Right atrium auricular region (tissue), 2 donors: ENCODE data around the gene GIPR. TPM values are rescaled to one million over a fixed set of nuclear protein-coding genes. Genes with fewer than 3 reads are reported as not detected.

Experiments used
- DNase-seq: peaks from one replicate; pipeline ENCODE4 v3.0.0-alpha.2; 2019; ENCODE audit warnings: low spot score
- H3K27ac ChIP-seq, 2 donors: fragments of 200-600 bp; sonication (generic); 1 replicate in 1 of 2; 2 replicates in 1 of 2; pipeline ENCODE4 v1.5.1; 2016 to 2019
- H3K27me3 ChIP-seq, 2 donors: fragments of 200-600 bp; sonication (generic); one replicate each; pipeline versions ENCODE4 v1.5.1 to v1.6.0; 2017 to 2019
- H3K36me3 ChIP-seq: fragments of 200-600 bp; sonication (generic); one replicate; pipeline ENCODE4 v1.5.1; 2016
- H3K4me1 ChIP-seq, 2 donors: fragments of 200-600 bp; sonication (generic); one replicate each; pipeline versions ENCODE4 v1.5.1 to v1.6.0; 2017 to 2019
- H3K4me3 ChIP-seq, 2 donors: fragments of 200-600 bp; sonication (generic); 1 replicate in 1 of 2; 2 replicates in 1 of 2; pipeline ENCODE4 v1.5.1; 2017 to 2019; ENCODE audit warnings: mild to moderate bottlenecking in 1 of 2, moderate library complexity in 1 of 2
- H3K9me3 ChIP-seq, 2 donors: fragments of 200-600 bp; sonication (generic); one replicate each; pipeline ENCODE4 v1.5.1; 2019
- total RNA-seq, 2 donors: library from RNA; depleted of rRNA; stranded (reverse); fragments of >200 nt; gene quantifications; one replicate each; pipeline ENCODE4 v1.1.0, GENCODE V29; 2016
- TF ChIP-seq, protein P1 (sequence below), 2 donors: fragments of 200-600 bp; sonication (generic); IDR thresholded peaks; one replicate each; pipeline ENCODE4 v1.5.1; 2019; ENCODE audit warnings: antibody characterized with exemption in 2 of 2

GIPR gene
- total RNA-seq, 2 donors from 2014 or later = 2.7 to 3.1 TPM

DNA sequence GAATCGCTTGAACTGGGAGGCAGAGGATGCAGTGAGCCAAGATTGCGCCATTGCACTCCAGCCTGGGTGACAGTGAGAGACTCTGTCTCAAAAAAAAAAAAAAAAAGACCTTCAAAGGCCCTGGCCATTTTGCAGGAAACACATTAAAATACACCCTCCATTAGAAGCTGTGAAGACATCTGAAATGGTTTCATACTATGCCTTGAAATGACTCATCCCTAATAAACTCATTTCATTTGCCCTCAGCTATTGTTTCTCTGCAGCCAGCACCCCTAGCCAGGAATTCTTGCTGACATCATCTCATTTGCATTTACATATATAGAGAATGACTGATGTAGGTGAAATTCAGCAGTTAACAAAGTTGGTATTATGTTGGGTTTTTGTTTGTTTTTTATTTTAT is 37.6 kb upstream of the GIPR start:
- Histone ChIP-seq H3K36me3 (peaks cover 41% of the 10 kb centered on the region), H3K4me3 (no peak overlapping the region), H3K27me3 (no peaks in the 10 kb centered on the region), H3K27ac (no peak overlapping the region), H3K4me1 (peaks cover 0 to 8% of the 10 kb centered on the region in 2 donors), H3K9me3 (no peaks in the 10 kb centered on the region)
- TF ChIP-seq, protein P1, sequence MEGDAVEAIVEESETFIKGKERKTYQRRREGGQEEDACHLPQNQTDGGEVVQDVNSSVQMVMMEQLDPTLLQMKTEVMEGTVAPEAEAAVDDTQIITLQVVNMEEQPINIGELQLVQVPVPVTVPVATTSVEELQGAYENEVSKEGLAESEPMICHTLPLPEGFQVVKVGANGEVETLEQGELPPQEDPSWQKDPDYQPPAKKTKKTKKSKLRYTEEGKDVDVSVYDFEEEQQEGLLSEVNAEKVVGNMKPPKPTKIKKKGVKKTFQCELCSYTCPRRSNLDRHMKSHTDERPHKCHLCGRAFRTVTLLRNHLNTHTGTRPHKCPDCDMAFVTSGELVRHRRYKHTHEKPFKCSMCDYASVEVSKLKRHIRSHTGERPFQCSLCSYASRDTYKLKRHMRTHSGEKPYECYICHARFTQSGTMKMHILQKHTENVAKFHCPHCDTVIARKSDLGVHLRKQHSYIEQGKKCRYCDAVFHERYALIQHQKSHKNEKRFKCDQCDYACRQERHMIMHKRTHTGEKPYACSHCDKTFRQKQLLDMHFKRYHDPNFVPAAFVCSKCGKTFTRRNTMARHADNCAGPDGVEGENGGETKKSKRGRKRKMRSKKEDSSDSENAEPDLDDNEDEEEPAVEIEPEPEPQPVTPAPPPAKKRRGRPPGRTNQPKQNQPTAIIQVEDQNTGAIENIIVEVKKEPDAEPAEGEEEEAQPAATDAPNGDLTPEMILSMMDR (IDR thresholded peaks at IDR 0.05) = no peak
- no peak for DNase-seq

DNA sequence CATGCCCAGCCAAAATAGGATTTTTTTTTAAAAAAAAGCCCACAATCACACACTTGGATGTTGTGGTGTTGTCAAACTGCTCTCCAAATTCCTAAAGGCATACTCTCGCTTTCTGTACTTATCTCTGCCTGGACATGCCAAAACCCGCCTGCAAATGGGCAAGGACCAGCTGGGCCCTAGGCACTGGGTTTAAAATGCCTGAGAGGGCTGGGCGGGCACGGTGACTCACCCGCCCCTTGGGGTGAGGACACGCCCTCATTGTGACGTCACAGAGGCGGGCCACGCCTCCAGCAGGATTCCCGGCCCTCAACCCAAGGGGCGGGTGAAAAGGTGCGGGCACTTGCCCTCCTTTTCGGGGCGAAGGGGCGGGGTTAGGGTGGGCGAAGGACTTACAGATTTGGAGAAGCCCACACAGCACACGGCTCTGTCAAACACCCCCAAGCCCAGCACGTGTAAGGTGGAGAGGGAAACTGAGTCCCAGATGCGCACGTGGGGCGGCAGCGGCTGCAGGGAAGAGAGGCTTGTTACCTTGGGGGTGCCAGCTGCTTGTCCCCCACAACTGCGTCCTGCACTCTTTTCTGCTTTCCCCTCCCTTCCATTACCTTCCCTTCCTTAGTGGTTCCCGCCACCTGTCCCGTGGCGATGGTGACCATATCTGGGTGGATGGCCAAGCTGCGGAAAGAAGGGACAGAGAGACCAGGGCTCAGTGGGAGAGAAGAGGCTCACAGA is 35.4 kb upstream of the GIPR start:
- Histone ChIP-seq H3K27me3 (no peaks in the 10 kb centered on the region), H3K27ac (peak overlapping the region in 1 of 2 donors; percentile 68), H3K4me3 (no peak overlapping the region), H3K9me3 (no peaks in the 10 kb centered on the region), H3K4me1 (peaks cover 0 to 8% of the 10 kb centered on the region in 2 donors), H3K36me3 (peaks cover 23% of the 10 kb centered on the region)
- TF ChIP-seq, protein P1 (IDR thresholded peaks at IDR 0.05) = no peak
- DNase-seq = peak; percentile 73

DNA sequence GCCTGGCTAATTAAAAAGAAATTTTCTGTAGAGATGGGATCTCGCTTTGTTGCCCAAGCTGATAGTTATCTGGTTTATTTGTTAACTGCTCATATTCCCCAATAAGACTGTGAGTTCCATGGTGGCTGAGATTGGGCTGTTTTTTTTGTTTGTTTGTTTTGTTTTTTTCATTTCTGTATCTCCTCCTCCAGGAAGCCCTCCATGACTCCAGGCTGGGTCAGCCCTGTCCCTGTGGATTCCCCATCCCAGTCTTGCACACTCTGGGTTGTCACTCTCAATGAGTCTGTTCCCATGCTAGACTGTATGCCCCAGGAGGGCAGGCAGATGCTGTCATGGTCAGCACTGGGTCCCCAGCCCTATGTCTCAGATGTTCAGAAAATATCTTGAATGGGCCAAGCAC is 31.7 kb upstream of the GIPR start:
- no peak overlapping the region for H3K4me3 ChIP-seq
- TF ChIP-seq, protein P1 (IDR thresholded peaks at IDR 0.05) = no peak
- DNase-seq = no peak
- no peaks in the 10 kb centered on the region for H3K36me3 ChIP-seq
- peaks cover 0 to 32% of the 10 kb centered on the region in 2 donors for H3K4me1 ChIP-seq
- H3K27ac ChIP-seq = no peak overlapping the region
- H3K9me3 ChIP-seq = no peaks in the 10 kb centered on the region
- no peaks in the 10 kb centered on the region for H3K27me3 ChIP-seq

DNA sequence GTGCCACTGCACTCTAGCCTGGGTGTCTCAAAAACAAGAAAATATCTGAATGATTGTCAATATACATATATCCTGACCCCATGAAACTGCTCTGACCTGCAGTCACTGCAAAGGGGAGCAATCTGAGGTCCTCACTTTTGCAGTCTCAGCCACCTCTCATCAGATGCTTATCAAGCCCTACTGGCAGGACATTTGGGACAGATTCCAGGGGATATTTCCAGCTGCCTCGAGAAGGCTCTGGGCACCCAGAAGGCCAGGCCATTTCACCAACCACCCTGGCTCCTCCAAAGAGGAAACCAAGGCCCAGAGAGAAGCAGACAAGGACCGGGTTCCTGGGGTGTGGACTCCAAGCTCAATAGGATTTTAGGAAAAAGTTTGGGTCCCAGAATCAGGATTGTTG is 31.1 kb upstream of the GIPR start:
- TF ChIP-seq, protein P1 (IDR thresholded peaks at IDR 0.05) = no peak

DNA sequence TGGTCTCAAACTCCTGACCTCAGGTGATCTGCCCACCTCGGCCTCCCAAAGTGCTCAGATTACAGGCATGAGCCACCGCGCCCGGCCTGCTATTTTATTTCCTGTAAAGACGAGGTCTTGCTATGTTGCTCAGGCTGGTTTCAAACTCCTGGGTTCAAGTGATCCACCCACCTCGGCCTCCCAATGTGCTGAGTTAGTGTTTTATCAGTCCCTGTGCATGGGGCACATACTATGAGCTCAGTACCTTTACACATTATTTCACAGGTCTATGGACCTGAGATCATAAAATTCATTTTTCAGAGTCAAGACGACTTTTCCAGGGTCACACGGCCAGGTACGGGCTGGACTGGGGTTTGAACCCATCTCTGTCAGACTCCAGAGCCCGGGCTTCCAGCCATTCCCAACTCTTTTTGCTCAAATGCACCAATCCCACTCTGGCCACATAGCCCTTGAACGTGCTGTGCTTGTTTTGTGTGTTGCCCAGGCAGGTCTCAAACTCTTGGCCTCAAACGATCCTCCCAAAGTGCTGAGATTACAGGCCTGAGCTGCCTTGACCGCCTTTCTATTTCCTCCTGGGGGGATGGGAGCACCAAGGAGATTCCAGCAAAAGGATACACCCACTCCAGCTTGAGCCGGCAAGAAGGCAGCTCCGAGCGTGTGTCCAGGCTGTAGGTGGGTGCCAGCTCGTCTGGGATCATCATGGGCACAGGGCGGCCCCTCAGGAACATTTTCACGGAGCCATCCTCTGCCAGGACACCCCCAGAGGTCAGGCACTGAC is 29.9 kb upstream of the GIPR start:
- no peaks in the 10 kb centered on the region for H3K36me3 ChIP-seq
- peaks cover 0 to 41% of the 10 kb centered on the region in 2 donors for H3K4me1 ChIP-seq
- H3K27ac ChIP-seq = peak overlapping the region in 1 of 2 donors; percentile 65
- TF ChIP-seq, protein P1 (IDR thresholded peaks at IDR 0.05) = no peak
- no peaks in the 10 kb centered on the region for H3K9me3 ChIP-seq
- DNase-seq = no peak
- H3K27me3 ChIP-seq = no peaks in the 10 kb centered on the region
- H3K4me3 ChIP-seq = peak overlapping the region in 1 of 2 donors; percentile 72

More for the DNA sequence above, 31.1 kb upstream of the GIPR start:
- H3K36me3 ChIP-seq = no peaks in the 10 kb centered on the region
- DNase-seq = no peak
- H3K4me1 ChIP-seq = peaks cover 0 to 38% of the 10 kb centered on the region in 2 donors
- H3K9me3 ChIP-seq = no peaks in the 10 kb centered on the region
- H3K27me3 ChIP-seq = no peaks in the 10 kb centered on the region
- H3K27ac ChIP-seq = peak overlapping the region in 1 of 2 donors; percentile 13
- no peak overlapping the region for H3K4me3 ChIP-seq
